Effector memory CD4-positive, alpha-beta T cell (primary cell): ENCODE data around the gene CHCHD5.
"Not testable (repeated sequence)": the region's sequence is repeated elsewhere in the genome, so short reads cannot be mapped to it uniquely, and the experiment has no call there.

ENCODE experiments used
- DNase-seq, 3 donors: peaks; one replicate each; pipeline ENCODE4 v3.0.0-alpha.2; 2020
- H3K27ac ChIP-seq: 2 replicates; pipeline ENCODE4 v1.7.0; 2013; ENCODE audit warnings: mild to moderate bottlenecking, low read length, moderate library complexity; ENCODE audit not compliant: insufficient read depth, poor library complexity, severe bottlenecking
- H3K27me3 ChIP-seq: replicated peaks from 2 replicates; pipeline ENCODE4 v1.7.0; 2013; ENCODE audit warnings: mild to moderate bottlenecking, low read length; ENCODE audit not compliant: insufficient read depth, control insufficient read depth, poor library complexity, severe bottlenecking
- H3K36me3 ChIP-seq: 2 replicates; pipeline ENCODE4 v1.7.0; 2013; ENCODE audit warnings: mild to moderate bottlenecking, low read length, moderate library complexity; ENCODE audit not compliant: control insufficient read depth, insufficient read depth
- H3K4me1 ChIP-seq: 2 replicates; pipeline ENCODE4 v1.7.0; 2013; ENCODE audit warnings: low read length, mild to moderate bottlenecking; ENCODE audit not compliant: control insufficient read depth, insufficient read depth, poor library complexity, severe bottlenecking
- H3K4me3 ChIP-seq: 2 replicates; pipeline ENCODE4 v1.7.0; 2013; ENCODE audit warnings: low read length, low read depth, mild to moderate bottlenecking; ENCODE audit not compliant: insufficient read depth, poor library complexity, severe bottlenecking
- H3K9me3 ChIP-seq: 2 replicates; pipeline ENCODE4 v1.7.0; 2013; ENCODE audit warnings: mild to moderate bottlenecking, low read length, moderate library complexity; ENCODE audit not compliant: control insufficient read depth
- total RNA-seq, 3 donors: gene quantifications; one replicate each; lab custom pipeline; 2026; lab: John Stamatoyannopoulos, UW

Gene CHCHD5, protein sequence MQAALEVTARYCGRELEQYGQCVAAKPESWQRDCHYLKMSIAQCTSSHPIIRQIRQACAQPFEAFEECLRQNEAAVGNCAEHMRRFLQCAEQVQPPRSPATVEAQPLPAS
- 4.1 to 6.2 (median 4.5) reads per million in 3 donors for total RNA-seq

DNA sequence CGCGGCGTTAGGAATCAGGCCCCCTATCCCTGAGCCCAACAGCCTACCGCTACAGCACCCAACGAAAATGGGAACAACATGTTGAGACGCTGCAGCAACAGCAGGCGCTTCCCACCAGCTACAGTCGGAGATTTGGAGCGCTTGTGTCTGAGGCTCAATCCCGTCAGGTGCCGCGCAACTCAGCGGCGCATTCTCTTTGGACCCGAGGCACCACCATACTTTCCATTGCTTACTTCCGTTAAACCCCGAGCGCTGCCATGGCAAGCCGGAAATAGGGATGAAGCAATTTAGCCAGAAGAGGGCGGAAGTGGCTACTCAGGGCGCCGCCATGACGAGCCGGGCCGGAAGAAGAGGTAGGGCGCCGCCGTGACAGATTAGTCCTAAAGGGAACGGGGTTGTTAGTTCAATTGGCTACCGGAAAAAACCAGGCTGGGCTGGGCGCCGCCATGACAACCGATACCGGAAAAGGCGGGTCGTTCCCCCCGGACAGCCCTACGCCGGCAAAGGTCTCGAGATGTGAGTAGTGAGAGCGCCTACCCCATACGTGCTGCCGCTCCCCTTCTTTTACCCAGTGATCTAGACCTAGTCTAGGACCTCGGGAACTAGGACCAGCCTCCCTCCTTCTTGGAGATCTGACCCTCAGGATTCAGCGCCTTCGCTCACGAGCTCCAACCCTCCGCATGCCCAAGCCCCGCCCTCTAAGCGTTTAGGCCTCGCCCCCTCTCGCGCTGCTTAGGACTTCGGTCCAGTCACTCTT, at the start of gene CHCHD5:
Gene CHCHD5, plus strand, starts transcription at position 476 of the 757 bp plus-strand sequence. Its CDS starts 39 bp downstream, at position 515.
- H3K36me3 ChIP-seq: peaks cover 4% of the 10 kb centered on the region
- H3K27ac ChIP-seq: peak within 1 kb of the TSS; percentile 73
- H3K4me1 ChIP-seq: peaks cover 14% of the 10 kb centered on the region
- H3K9me3 ChIP-seq: no peaks in the 10 kb centered on the region
- peak; percentile 91 to 92 (median 92) for DNase-seq
- peak within 1 kb of the TSS; percentile 64 for H3K4me3 ChIP-seq
- no peaks in the 10 kb centered on the region for H3K27me3 ChIP-seq

GRCh38 chr2:112534826-112535225, 49.6 kb upstream of the CHCHD5 start:
- no peaks in the 10 kb centered on the region for H3K4me1 ChIP-seq

GRCh38 chr2:112536665-112537064, 47.7 kb upstream of the CHCHD5 start:
- H3K27me3 ChIP-seq, H3K27ac ChIP-seq, H3K4me1 ChIP-seq, DNase-seq, H3K4me3 ChIP-seq, H3K9me3 ChIP-seq, H3K36me3 ChIP-seq: not testable (repeated sequence)

More at GRCh38 chr2:112534826-112535225, 49.6 kb upstream of the CHCHD5 start:
- no peaks in the 10 kb centered on the region for H3K9me3 ChIP-seq
- no peak overlapping the region for H3K4me3 ChIP-seq
- peaks cover 3% of the 10 kb centered on the region for H3K36me3 ChIP-seq
- H3K27ac ChIP-seq: no peak overlapping the region
- no peak for DNase-seq
- H3K27me3 ChIP-seq: no peaks in the 10 kb centered on the region

GRCh38 chr2:112539306-112539705, 45.1 kb upstream of the CHCHD5 start:
- H3K4me1 ChIP-seq: peaks cover 11% of the 10 kb centered on the region
- DNase-seq: no peak
- H3K4me3 ChIP-seq: no peak overlapping the region
- H3K27ac ChIP-seq: no peak overlapping the region
- H3K36me3 ChIP-seq: no peaks in the 10 kb centered on the region
- no peaks in the 10 kb centered on the region for H3K9me3 ChIP-seq
- H3K27me3 ChIP-seq: no peaks in the 10 kb centered on the region

- no peaks in the 10 kb centered on the region for H3K9me3 ChIP-seq
- no peaks in the 10 kb centered on the region for H3K36me3 ChIP-seq
- peaks cover 11% of the 10 kb centered on the region for H3K4me1 ChIP-seq
- DNase-seq: no peak
- no peak overlapping the region for H3K27ac ChIP-seq
- peak overlapping the region; percentile 87 for H3K4me3 ChIP-seq
- H3K27me3 ChIP-seq: no peaks in the 10 kb centered on the region
These were observed 43.5 kb upstream of the CHCHD5 start for GRCh38 chr2:112540906-112541305.

- peak in 1 of 3 donors; percentile 64 for DNase-seq
- no peaks in the 10 kb centered on the region for H3K36me3 ChIP-seq
- peak overlapping the region; percentile 87 for H3K4me3 ChIP-seq
- H3K27ac ChIP-seq: peak overlapping the region; percentile 84
- no peaks in the 10 kb centered on the region for H3K9me3 ChIP-seq
- H3K4me1 ChIP-seq: peaks cover 11% of the 10 kb centered on the region
- H3K27me3 ChIP-seq: no peaks in the 10 kb centered on the region
These were observed 42.9 kb upstream of the CHCHD5 start for GRCh38 chr2:112541315-112542122.

DNA sequence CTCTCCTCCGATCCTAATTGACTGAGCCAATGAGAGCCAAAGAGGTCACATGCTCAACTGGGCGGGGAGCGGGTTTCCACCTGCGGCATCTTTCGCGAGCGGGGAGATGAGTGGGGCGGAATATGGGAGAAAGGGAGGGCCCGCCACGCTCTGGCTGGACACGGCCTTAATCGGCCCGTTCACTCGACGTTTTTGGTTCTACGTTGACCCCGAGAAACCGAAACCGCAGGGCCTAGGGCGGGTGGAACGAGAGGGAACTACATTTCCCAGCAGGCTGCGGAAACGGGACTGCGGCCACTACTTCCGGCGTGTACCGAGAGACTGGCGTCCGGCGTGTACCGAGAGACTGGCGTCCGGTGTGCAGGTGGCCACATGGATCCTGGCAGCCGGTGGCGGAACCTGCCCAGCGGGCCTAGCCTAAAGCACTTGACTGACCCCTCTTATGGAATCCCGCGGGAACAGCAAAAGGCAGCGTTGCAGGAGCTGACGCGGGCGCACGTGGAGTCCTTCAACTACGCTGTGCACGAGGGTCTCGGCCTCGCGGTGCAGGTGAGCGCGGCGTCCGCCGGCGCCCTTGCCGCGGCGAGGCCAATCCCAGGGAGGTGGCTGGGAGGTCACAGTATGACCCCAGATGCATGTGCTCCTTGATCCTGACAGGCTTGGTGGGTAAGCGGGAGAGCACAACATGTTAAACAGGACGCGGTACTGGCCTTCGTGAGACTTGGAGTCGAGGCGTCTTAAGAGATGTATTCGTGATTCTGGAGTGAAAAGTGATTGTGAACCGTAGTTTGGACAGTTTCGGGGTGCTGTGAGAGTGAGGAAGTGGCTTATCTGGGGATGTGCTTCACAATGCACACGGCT, 42.1 kb upstream of the CHCHD5 start, which contains the start of gene POLR1B:
Gene POLR1B, plus strand, starts transcription at position 343 of the 861 bp plus-strand sequence. Its CDS starts 30 bp downstream, at position 373.
- Histone ChIP-seq H3K27me3 (no peaks in the 10 kb centered on the region), H3K4me1 (peaks cover 11% of the 10 kb centered on the region), H3K9me3 (no peaks in the 10 kb centered on the region), H3K27ac (peak within 1 kb of the TSS; percentile 84), H3K4me3 (peak within 1 kb of the TSS; percentile 87), H3K36me3 (peaks cover 6% of the 10 kb centered on the region)
- peak in 2 of 3 donors; percentile 44 to 68 for DNase-seq

DNA sequence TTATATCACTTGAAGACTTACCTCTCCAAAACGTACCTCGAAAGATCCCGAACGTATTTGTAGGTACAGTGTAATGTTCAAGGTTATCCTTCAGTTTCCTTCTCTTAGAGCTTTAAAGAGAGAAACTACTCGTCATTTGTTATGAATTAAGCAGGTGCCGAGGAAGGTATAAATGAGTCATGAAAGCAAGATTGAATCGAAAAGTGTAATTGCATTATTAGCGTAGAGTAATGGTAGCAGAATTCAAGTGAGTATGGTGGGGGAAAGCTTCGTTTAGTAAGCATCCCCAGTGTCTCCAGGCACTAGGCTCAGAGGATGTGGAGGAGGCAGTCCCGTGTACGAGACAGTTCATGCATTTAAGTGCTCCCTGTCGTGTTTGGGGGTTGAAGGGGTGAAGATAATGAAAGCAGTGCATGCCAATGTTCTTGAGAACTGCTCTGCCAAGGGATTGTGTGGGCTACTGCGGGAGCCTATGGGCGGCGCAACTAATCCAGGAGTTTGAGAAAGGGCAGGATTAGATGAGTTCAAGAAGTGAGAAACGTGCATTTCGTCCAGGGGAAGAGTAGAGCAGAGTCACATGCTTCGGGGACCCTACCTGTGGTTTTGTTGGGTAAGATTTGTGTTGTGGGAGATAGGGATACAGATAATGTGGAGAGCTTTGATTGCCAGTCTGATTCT, 41.3 kb upstream of the CHCHD5 start:
- peaks cover 14% of the 10 kb centered on the region for H3K36me3 ChIP-seq
- peak overlapping the region; percentile 84 for H3K27ac ChIP-seq
- no peak for DNase-seq
- H3K4me3 ChIP-seq: peak overlapping the region; percentile 87
- peaks cover 11% of the 10 kb centered on the region for H3K4me1 ChIP-seq
- H3K9me3 ChIP-seq: no peaks in the 10 kb centered on the region
- no peaks in the 10 kb centered on the region for H3K27me3 ChIP-seq

DNA sequence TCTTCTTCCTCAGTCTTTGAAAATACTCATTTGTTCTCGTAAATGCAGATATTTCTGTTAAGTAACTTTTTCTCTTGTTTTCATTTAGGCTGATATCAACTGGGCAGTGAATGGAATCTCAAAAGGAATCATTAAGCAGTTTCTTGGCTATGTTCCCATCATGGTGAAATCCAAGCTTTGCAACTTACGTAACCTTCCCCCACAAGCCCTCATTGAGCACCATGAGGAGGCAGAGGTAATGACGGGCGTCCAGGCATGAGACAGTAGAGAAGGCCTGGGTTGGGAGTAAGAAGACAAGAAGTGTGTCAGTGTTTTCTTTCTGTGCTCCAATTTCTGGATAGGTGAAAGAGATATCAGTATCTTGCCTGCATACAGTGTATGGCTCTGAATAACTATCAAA, 37.1 kb upstream of the CHCHD5 start:
- Histone ChIP-seq H3K27ac (no peak overlapping the region), H3K36me3 (peaks cover 51% of the 10 kb centered on the region), H3K4me3 (no peak overlapping the region), H3K4me1 (peaks cover 11% of the 10 kb centered on the region), H3K9me3 (no peaks in the 10 kb centered on the region), H3K27me3 (no peaks in the 10 kb centered on the region)
- DNase-seq: no peak
